GM10847 (cell line): ENCODE measurements around the gene ULBP3.

Source experiments
- POLR2A ChIP-seq: IDR thresholded peaks from 2 replicates; pipeline ENCODE4 v1.6.1; 2011; ENCODE audit not compliant: insufficient read length; ENCODE audit errors: extremely low read depth

ULBP3 gene

GRCh38 chr6:150055131-150055530 is 13.8 kb downstream of the ULBP3 start:
- TF ChIP-seq POLR2A: no peak

GRCh38 chr6:150053450-150053849 is 15.5 kb downstream of the ULBP3 start:
- TF ChIP-seq POLR2A: no peak

- no peak for TF ChIP-seq POLR2A
These were observed 18.1 kb downstream of the ULBP3 start for GRCh38 chr6:150050846-150051245.

- no peak for TF ChIP-seq POLR2A
These were observed 20.8 kb downstream of the ULBP3 start for GRCh38 chr6:150048099-150048498.

GRCh38 chr6:150046943-150047342 is 22.0 kb downstream of the ULBP3 start:
- no peak for TF ChIP-seq POLR2A

- TF ChIP-seq POLR2A: no peak
These were observed 24.2 kb downstream of the ULBP3 start for GRCh38 chr6:150044621-150045145.

- no peak for TF ChIP-seq POLR2A
These were observed 25.2 kb downstream of the ULBP3 start for GRCh38 chr6:150043501-150044412.

GRCh38 chr6:150043096-150043495 is 25.8 kb downstream of the ULBP3 start:
- TF ChIP-seq POLR2A: no peak

- TF ChIP-seq POLR2A: no peak
These were observed 30.5 kb downstream of the ULBP3 start for GRCh38 chr6:150038202-150039062.

- no peak for TF ChIP-seq POLR2A
These were observed 31.3 kb downstream of the ULBP3 start for GRCh38 chr6:150037526-150038201.

GRCh38 chr6:150036081-150036480 is 32.8 kb downstream of the ULBP3 start:
- TF ChIP-seq POLR2A: no peak

- TF ChIP-seq POLR2A: no peak
These were observed 35.6 kb downstream of the ULBP3 start for GRCh38 chr6:150033207-150033771.

- TF ChIP-seq POLR2A: no peak
These were observed 36.3 kb downstream of the ULBP3 start for GRCh38 chr6:150032598-150032997.

- no peak for TF ChIP-seq POLR2A
These were observed 38.3 kb downstream of the ULBP3 start for GRCh38 chr6:150030611-150031010.

GRCh38 chr6:150029749-150030148 is 39.2 kb downstream of the ULBP3 start:
- no peak for TF ChIP-seq POLR2A
